Dendritic cell treated with granulocyte-macrophage colony-stimulating factor and Interleukin-4, amounts not matched to agents 40 ng/mL and 50 ng/mL, for 4 days (primary cell): ENCODE results near the gene KDM2A.

Experiments
- H3K27ac Mint-ChIP-seq: one replicate; pipeline ENCODE4 v1.8.0; 2022; ENCODE audit warnings: mild to moderate bottlenecking, mixed read lengths
- H3K27me3 Mint-ChIP-seq: one replicate; pipeline ENCODE4 v1.8.0; 2022; ENCODE audit warnings: mild to moderate bottlenecking, mixed read lengths
- H3K36me3 Mint-ChIP-seq: one replicate; pipeline ENCODE4 v1.8.0; 2022; ENCODE audit warnings: low read depth, mixed read lengths
- H3K4me1 Mint-ChIP-seq: one replicate; pipeline ENCODE4 v1.8.0; 2022; ENCODE audit warnings: low read depth, mixed read lengths
- H3K4me3 Mint-ChIP-seq: one replicate; pipeline ENCODE4 v1.8.0; 2022; ENCODE audit warnings: mild to moderate bottlenecking, moderate library complexity, mixed read lengths
- H3K9me3 Mint-ChIP-seq: one replicate; pipeline ENCODE4 v1.8.0; 2022; ENCODE audit warnings: mixed read lengths
- intact Hi-C: fragments of 100-400 bp; cut with micrococcal nuclease; formaldehyde crosslinking; loops from one replicate; pipeline ENCODE4 v1.15.0; 2022

The KDM2A gene

GRCh38 chr11:67291481-67292381 lies 172.7 kb downstream of the KDM2A start:
- Mint-ChIP-seq H3K27me3 (no peaks in the 10 kb centered on the region), H3K4me3 (no peak overlapping the region), H3K27ac (peak overlapping the region; percentile 82), H3K9me3 (no peaks in the 10 kb centered on the region), H3K4me1 (peaks cover 69% of the 10 kb centered on the region), H3K36me3 (peaks cover 86% of the 10 kb centered on the region)
- intact Hi-C loops = no loop called here

DNA sequence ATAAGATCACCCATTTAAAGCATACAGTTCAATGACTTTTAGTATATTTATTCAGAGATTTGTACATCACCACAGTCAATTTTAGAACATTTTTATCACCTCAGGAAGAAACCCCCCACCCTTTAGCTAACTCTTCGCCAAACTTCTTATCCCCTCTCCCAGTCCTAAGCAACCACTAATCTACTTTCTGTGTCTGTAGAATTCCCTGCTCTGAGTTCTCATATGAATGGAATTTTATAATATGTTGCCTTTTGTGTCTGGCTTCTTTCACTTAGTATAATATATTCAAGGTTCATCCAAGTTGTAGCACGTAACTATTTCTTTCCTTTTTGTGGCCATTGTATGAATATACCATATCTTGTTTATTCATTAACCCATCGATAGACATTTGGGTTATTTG lies 173.6 kb downstream of the KDM2A start:
- H3K27me3 Mint-ChIP-seq = no peaks in the 10 kb centered on the region
- peaks cover 65% of the 10 kb centered on the region for H3K4me1 Mint-ChIP-seq
- H3K9me3 Mint-ChIP-seq = no peaks in the 10 kb centered on the region
- intact Hi-C loops = no loop called here
- H3K36me3 Mint-ChIP-seq = peaks cover 86% of the 10 kb centered on the region
- no peak overlapping the region for H3K27ac Mint-ChIP-seq
- H3K4me3 Mint-ChIP-seq = no peak overlapping the region

DNA sequence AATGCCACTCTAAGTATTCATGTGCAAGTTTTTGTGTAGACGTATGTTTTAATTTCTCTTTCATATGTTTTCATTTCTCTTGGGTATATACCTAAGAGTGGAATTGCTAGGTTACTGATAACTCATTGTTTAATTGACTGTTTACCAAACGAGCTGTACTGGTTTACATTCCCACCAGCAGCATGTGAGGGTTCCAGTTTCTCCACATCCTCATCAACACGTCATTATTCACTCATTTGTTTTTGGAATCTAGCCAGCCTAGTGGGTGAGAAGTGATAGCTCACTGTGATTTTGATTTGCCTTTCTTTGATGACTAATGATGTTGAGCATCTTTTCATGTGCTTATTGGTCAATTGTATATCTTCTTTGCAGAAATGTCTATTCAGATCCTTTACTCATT lies 174.0 kb downstream of the KDM2A start:
- no peaks in the 10 kb centered on the region for H3K27me3 Mint-ChIP-seq
- H3K4me1 Mint-ChIP-seq = peaks cover 61% of the 10 kb centered on the region
- intact Hi-C loops = no loop called here
- no peaks in the 10 kb centered on the region for H3K9me3 Mint-ChIP-seq
- peaks cover 86% of the 10 kb centered on the region for H3K36me3 Mint-ChIP-seq
- H3K27ac Mint-ChIP-seq = no peak overlapping the region
- no peak overlapping the region for H3K4me3 Mint-ChIP-seq

DNA sequence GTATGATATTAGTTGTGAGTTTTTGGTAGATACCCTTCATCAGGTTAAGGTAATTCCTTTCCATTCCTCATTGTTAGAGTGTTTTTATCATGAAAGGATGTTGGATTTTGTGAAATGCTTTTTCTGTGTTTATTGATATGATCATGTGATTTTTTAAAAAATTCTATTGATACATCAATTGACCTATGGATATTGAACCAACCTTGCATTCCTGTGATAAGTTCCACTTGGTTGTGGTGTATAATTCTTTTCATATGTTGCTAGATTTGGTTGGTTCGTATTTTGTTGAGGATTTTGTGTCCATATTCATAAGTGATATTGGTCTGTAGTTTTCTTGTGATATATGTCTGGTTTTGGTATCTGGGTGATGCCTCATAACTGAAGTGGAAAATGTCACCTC lies 176.8 kb downstream of the KDM2A start:
- H3K4me1 Mint-ChIP-seq = peaks cover 71% of the 10 kb centered on the region
- intact Hi-C loops = no loop called here
- H3K27me3 Mint-ChIP-seq = no peaks in the 10 kb centered on the region
- H3K4me3 Mint-ChIP-seq = no peak overlapping the region
- no peaks in the 10 kb centered on the region for H3K9me3 Mint-ChIP-seq
- H3K27ac Mint-ChIP-seq = no peak overlapping the region
- peaks cover 98% of the 10 kb centered on the region for H3K36me3 Mint-ChIP-seq

- H3K36me3 Mint-ChIP-seq = peaks cover 91% of the 10 kb centered on the region
- no peaks in the 10 kb centered on the region for H3K9me3 Mint-ChIP-seq
- H3K4me1 Mint-ChIP-seq = peaks cover 68% of the 10 kb centered on the region
- intact Hi-C loops = no loop called here
- H3K27me3 Mint-ChIP-seq = no peaks in the 10 kb centered on the region
- H3K4me3 Mint-ChIP-seq = no peak overlapping the region
- H3K27ac Mint-ChIP-seq = no peak overlapping the region
Measured at GRCh38 chr11:67298786-67299185, 179.7 kb downstream of the KDM2A start.

- H3K4me1 Mint-ChIP-seq = peaks cover 70% of the 10 kb centered on the region
- no peaks in the 10 kb centered on the region for H3K27me3 Mint-ChIP-seq
- no peaks in the 10 kb centered on the region for H3K9me3 Mint-ChIP-seq
- no peak overlapping the region for H3K27ac Mint-ChIP-seq
- intact Hi-C loops = no loop called here
- peaks cover 84% of the 10 kb centered on the region for H3K36me3 Mint-ChIP-seq
- no peak overlapping the region for H3K4me3 Mint-ChIP-seq
Measured at GRCh38 chr11:67299471-67300191, 180.6 kb downstream of the KDM2A start.

DNA sequence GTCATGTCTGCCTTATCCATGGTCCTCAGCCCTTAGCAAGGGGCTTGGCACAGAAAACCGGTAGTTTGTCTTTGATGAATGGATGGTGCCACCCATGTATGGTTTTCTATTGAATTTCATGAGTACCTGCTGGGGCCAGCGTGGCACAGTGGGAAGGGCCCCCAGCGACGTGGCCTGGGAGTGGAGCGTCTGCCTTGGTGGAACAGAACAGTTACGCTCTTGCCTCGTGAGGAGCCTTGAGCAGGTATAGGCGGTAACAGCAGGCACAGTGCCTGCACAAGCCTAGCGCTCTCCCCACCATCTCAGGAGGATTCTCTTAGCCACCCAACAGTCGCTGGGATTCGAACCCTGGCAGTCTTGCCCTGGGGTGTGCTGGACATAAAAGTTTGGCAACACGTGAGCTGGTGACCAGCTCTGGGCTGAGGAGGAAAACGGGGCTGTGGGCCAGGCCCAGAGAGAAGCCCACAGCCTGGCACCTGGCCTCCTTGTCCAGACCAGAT lies 181.2 kb downstream of the KDM2A start:
- Mint-ChIP-seq H3K27me3 (no peaks in the 10 kb centered on the region), H3K9me3 (no peaks in the 10 kb centered on the region), H3K4me3 (no peak overlapping the region), H3K36me3 (peaks cover 84% of the 10 kb centered on the region), H3K4me1 (peaks cover 77% of the 10 kb centered on the region), H3K27ac (no peak overlapping the region)
- intact Hi-C loops = no loop called here

- Mint-ChIP-seq H3K4me1 (peaks cover 82% of the 10 kb centered on the region), H3K27me3 (no peaks in the 10 kb centered on the region), H3K4me3 (no peak overlapping the region), H3K9me3 (no peaks in the 10 kb centered on the region), H3K27ac (no peak overlapping the region), H3K36me3 (peaks cover 84% of the 10 kb centered on the region)
- intact Hi-C loops = no loop called here
Measured at GRCh38 chr11:67300756-67301312, 181.8 kb downstream of the KDM2A start.

- H3K27ac Mint-ChIP-seq = no peak overlapping the region
- intact Hi-C loops = no loop called here
- H3K27me3 Mint-ChIP-seq = no peaks in the 10 kb centered on the region
- peaks cover 84% of the 10 kb centered on the region for H3K36me3 Mint-ChIP-seq
- H3K4me3 Mint-ChIP-seq = no peak overlapping the region
- no peaks in the 10 kb centered on the region for H3K9me3 Mint-ChIP-seq
- peaks cover 76% of the 10 kb centered on the region for H3K4me1 Mint-ChIP-seq
Measured at GRCh38 chr11:67301313-67301921, 182.4 kb downstream of the KDM2A start.

- Mint-ChIP-seq H3K36me3 (peaks cover 84% of the 10 kb centered on the region), H3K4me3 (peak overlapping the region; percentile 78), H3K27ac (peak overlapping the region; percentile 83), H3K27me3 (no peaks in the 10 kb centered on the region), H3K4me1 (peaks cover 70% of the 10 kb centered on the region), H3K9me3 (no peaks in the 10 kb centered on the region)
- intact Hi-C loops = no loop called here
Measured at GRCh38 chr11:67301951-67302516, 183.0 kb downstream of the KDM2A start.

GRCh38 chr11:67302571-67303131 lies 183.6 kb downstream of the KDM2A start:
- Mint-ChIP-seq H3K27me3 (no peaks in the 10 kb centered on the region), H3K9me3 (no peaks in the 10 kb centered on the region), H3K27ac (peak overlapping the region; percentile 83), H3K4me1 (peaks cover 69% of the 10 kb centered on the region), H3K4me3 (peak overlapping the region; percentile 78), H3K36me3 (peaks cover 84% of the 10 kb centered on the region)
- intact Hi-C loops = loop anchor here (1.0 kb wide), 1 partner anchor 13 kb away; the partner anchor contains the start of gene ANKRD13D

DNA sequence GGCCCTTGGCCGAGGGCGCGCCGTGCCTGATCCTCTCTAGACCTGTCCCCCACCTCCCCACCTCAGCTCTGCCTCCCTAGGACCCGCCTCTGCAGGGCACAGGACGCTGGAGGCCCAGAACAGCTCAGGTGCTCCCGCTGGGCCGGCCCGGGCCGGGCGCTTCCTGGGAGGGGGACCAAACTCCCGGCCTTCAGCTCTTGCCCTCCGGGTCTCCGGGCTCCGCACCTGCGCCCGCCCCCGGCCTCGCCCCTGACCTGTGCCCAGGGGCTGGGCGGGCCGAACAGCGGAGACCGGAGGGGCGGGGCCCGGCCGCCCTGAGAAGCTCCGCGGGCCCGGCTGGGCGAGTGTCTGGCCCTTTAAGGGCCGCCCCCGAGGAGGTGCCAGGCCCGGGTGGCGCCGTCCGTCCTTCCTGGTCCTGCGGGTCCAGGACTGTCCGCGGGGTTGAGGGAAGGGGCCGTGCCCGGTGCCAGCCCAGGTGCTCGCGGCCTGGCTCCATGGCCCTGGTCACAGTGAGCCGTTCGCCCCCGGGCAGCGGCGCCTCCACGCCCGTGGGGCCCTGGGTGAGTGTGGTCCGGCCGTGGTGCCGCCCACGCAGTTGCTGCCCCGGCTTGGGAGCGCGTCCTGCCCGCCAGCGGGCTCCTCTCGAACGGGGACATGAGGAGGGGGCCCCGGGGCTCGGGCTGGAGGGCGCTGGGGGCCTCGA lies 184.2 kb downstream of the KDM2A start, which contains the start of gene SSH3:
SSH3 (plus strand) TSS at position 399 of the 703 bp plus-strand sequence; CDS start at position 495, 96 bp downstream.
- Mint-ChIP-seq H3K4me1 (peaks cover 66% of the 10 kb centered on the region), H3K27ac (peak within 1 kb of the TSS; percentile 83)
- intact Hi-C loops = loop anchor here (1.0 kb wide), 1 partner anchor 14 kb away; the partner anchor contains the start of gene ANKRD13D

More for the DNA sequence above, 184.2 kb downstream of the KDM2A start, which contains the start of gene SSH3:
- H3K9me3 Mint-ChIP-seq = no peaks in the 10 kb centered on the region
- no peaks in the 10 kb centered on the region for H3K27me3 Mint-ChIP-seq
- H3K36me3 Mint-ChIP-seq = peaks cover 84% of the 10 kb centered on the region
- H3K4me3 Mint-ChIP-seq = peak within 1 kb of the TSS; percentile 78
